Activated naive CD4-positive, alpha-beta T cell treated with anti-CD3 and anti-CD28 coated beads for 36 hours (primary cell): ENCODE measurements around the gene BDKRB2. TPM values are rescaled to one million over a fixed set of nuclear protein-coding genes. Genes with fewer than 3 reads are reported as not detected.

ENCODE experiments used
- CTCF ChIA-PET: fragments of 350-600 bp; sonication (Branson Sonifier 250); formaldehyde crosslinking; loops from one replicate; lab custom pipeline; 2021; ENCODE audit warnings: antibody characterized with exemption; lab: Charles Lee
- DNase-seq: peaks from one replicate; pipeline ENCODE4 v3.0.0-alpha.2; 2020
- H3K27ac Mint-ChIP-seq: one replicate; pipeline ENCODE4 v1.8.0; 2021; ENCODE audit warnings: mild to moderate bottlenecking, mixed read lengths
- H3K27me3 Mint-ChIP-seq: one replicate; pipeline ENCODE4 v1.8.0; 2021; ENCODE audit warnings: low read depth, mixed read lengths
- H3K36me3 Mint-ChIP-seq: one replicate; pipeline ENCODE4 v1.8.0; 2021; ENCODE audit warnings: low read depth, mixed read lengths
- H3K4me1 Mint-ChIP-seq: one replicate; pipeline ENCODE4 v1.8.0; 2021; ENCODE audit warnings: low read depth, mixed read lengths
- H3K4me3 Mint-ChIP-seq: one replicate; pipeline ENCODE4 v1.8.0; 2021; ENCODE audit warnings: mild to moderate bottlenecking, moderate library complexity, mixed read lengths
- H3K9me3 Mint-ChIP-seq: one replicate; pipeline ENCODE4 v1.8.0; 2021; ENCODE audit warnings: mixed read lengths
- intact Hi-C: fragments of 100-400 bp; cut with micrococcal nuclease; formaldehyde crosslinking; loops from one replicate; pipeline ENCODE4 v1.15.1; 2023
- total RNA-seq, 2 experiments: library from RNA; stranded (reverse); gene quantifications; one replicate each; pipeline ENCODE4 v1.2.3, GENCODE V29; 2021

Gene BDKRB2
- total RNA-seq, 2 experiments from 2014 or later = 0.10 TPM

- no peak for DNase-seq
- Mint-ChIP-seq H3K9me3 (no peaks in the 10 kb centered on the region), H3K4me3 (no peak overlapping the region), H3K36me3 (no peaks in the 10 kb centered on the region), H3K27me3 (peaks cover 3% of the 10 kb centered on the region), H3K27ac (no peak overlapping the region), H3K4me1 (no peaks in the 10 kb centered on the region)
- intact Hi-C loops = no loop called here
- CTCF ChIA-PET = no interaction called here
These were observed 16.5 kb downstream of the BDKRB2 start for GRCh38 chr14:96221109-96221650.

GRCh38 chr14:96221841-96222240, 17.2 kb downstream of the BDKRB2 start:
- CTCF ChIA-PET = no interaction called here
- H3K36me3 Mint-ChIP-seq = no peaks in the 10 kb centered on the region
- H3K27me3 Mint-ChIP-seq = peaks cover 3% of the 10 kb centered on the region
- DNase-seq = no peak
- no peaks in the 10 kb centered on the region for H3K9me3 Mint-ChIP-seq
- H3K4me3 Mint-ChIP-seq = no peak overlapping the region
- no peaks in the 10 kb centered on the region for H3K4me1 Mint-ChIP-seq
- intact Hi-C loops = no loop called here
- H3K27ac Mint-ChIP-seq = no peak overlapping the region

- Mint-ChIP-seq H3K27me3 (peaks cover 3% of the 10 kb centered on the region), H3K4me1 (no peaks in the 10 kb centered on the region), H3K4me3 (no peak overlapping the region), H3K36me3 (no peaks in the 10 kb centered on the region), H3K9me3 (peaks cover 7% of the 10 kb centered on the region), H3K27ac (no peak overlapping the region)
- DNase-seq = no peak
- CTCF ChIA-PET = no interaction called here
- intact Hi-C loops = no loop called here
These were observed 19.9 kb downstream of the BDKRB2 start for GRCh38 chr14:96224480-96225096.

- Mint-ChIP-seq H3K4me3 (no peak overlapping the region), H3K9me3 (peaks cover 7% of the 10 kb centered on the region), H3K27ac (no peak overlapping the region), H3K4me1 (no peaks in the 10 kb centered on the region), H3K27me3 (peaks cover 3% of the 10 kb centered on the region), H3K36me3 (no peaks in the 10 kb centered on the region)
- intact Hi-C loops = no loop called here
- no peak for DNase-seq
- CTCF ChIA-PET = no interaction called here
These were observed 20.6 kb downstream of the BDKRB2 start for GRCh38 chr14:96225213-96225612.

- Mint-ChIP-seq H3K9me3 (peaks cover 7% of the 10 kb centered on the region), H3K36me3 (no peaks in the 10 kb centered on the region), H3K27ac (no peak overlapping the region), H3K4me3 (no peak overlapping the region), H3K4me1 (no peaks in the 10 kb centered on the region), H3K27me3 (peaks cover 3% of the 10 kb centered on the region)
- no peak for DNase-seq
- intact Hi-C loops = no loop called here
- CTCF ChIA-PET = no interaction called here
These were observed 21.1 kb downstream of the BDKRB2 start for GRCh38 chr14:96225745-96226151.

GRCh38 chr14:96227428-96227827, 22.8 kb downstream of the BDKRB2 start:
- CTCF ChIA-PET = no interaction called here
- Mint-ChIP-seq H3K4me1 (no peaks in the 10 kb centered on the region), H3K4me3 (no peak overlapping the region), H3K9me3 (peaks cover 7% of the 10 kb centered on the region), H3K36me3 (no peaks in the 10 kb centered on the region), H3K27me3 (no peaks in the 10 kb centered on the region), H3K27ac (no peak overlapping the region)
- intact Hi-C loops = no loop called here
- no peak for DNase-seq

GRCh38 chr14:96229315-96229714, 24.7 kb downstream of the BDKRB2 start:
- no peaks in the 10 kb centered on the region for H3K4me1 Mint-ChIP-seq
- no peak for DNase-seq
- intact Hi-C loops = no loop called here
- CTCF ChIA-PET = no interaction called here
- no peaks in the 10 kb centered on the region for H3K27me3 Mint-ChIP-seq
- H3K27ac Mint-ChIP-seq = no peak overlapping the region
- H3K9me3 Mint-ChIP-seq = peaks cover 7% of the 10 kb centered on the region
- H3K4me3 Mint-ChIP-seq = no peak overlapping the region
- H3K36me3 Mint-ChIP-seq = no peaks in the 10 kb centered on the region

- Mint-ChIP-seq H3K9me3 (peaks cover 7% of the 10 kb centered on the region), H3K27ac (no peak overlapping the region), H3K27me3 (no peaks in the 10 kb centered on the region), H3K36me3 (no peaks in the 10 kb centered on the region), H3K4me1 (no peaks in the 10 kb centered on the region), H3K4me3 (no peak overlapping the region)
- intact Hi-C loops = no loop called here
- no peak for DNase-seq
- CTCF ChIA-PET = no interaction called here
These were observed 26.4 kb downstream of the BDKRB2 start for GRCh38 chr14:96231056-96231455.

GRCh38 chr14:96231526-96232130, 27.0 kb downstream of the BDKRB2 start:
- DNase-seq = no peak
- CTCF ChIA-PET = no interaction called here
- Mint-ChIP-seq H3K27me3 (no peaks in the 10 kb centered on the region), H3K27ac (no peak overlapping the region), H3K4me3 (no peak overlapping the region), H3K4me1 (no peaks in the 10 kb centered on the region), H3K9me3 (peaks cover 7% of the 10 kb centered on the region), H3K36me3 (no peaks in the 10 kb centered on the region)
- intact Hi-C loops = no loop called here

GRCh38 chr14:96232506-96232905, 27.9 kb downstream of the BDKRB2 start:
- H3K9me3 Mint-ChIP-seq = peaks cover 5% of the 10 kb centered on the region
- H3K27ac Mint-ChIP-seq = no peak overlapping the region
- H3K27me3 Mint-ChIP-seq = no peaks in the 10 kb centered on the region
- H3K36me3 Mint-ChIP-seq = no peaks in the 10 kb centered on the region
- H3K4me1 Mint-ChIP-seq = no peaks in the 10 kb centered on the region
- H3K4me3 Mint-ChIP-seq = no peak overlapping the region
- intact Hi-C loops = no loop called here
- DNase-seq = no peak
- CTCF ChIA-PET = no interaction called here

GRCh38 chr14:96233661-96234060, 29.0 kb downstream of the BDKRB2 start:
- Mint-ChIP-seq H3K27ac (no peak overlapping the region), H3K36me3 (no peaks in the 10 kb centered on the region), H3K9me3 (no peaks in the 10 kb centered on the region), H3K4me3 (no peak overlapping the region), H3K4me1 (no peaks in the 10 kb centered on the region), H3K27me3 (no peaks in the 10 kb centered on the region)
- CTCF ChIA-PET = no interaction called here
- intact Hi-C loops = no loop called here
- no peak for DNase-seq

GRCh38 chr14:96235426-96235825, 30.8 kb downstream of the BDKRB2 start:
- no peaks in the 10 kb centered on the region for H3K4me1 Mint-ChIP-seq
- no peak for DNase-seq
- intact Hi-C loops = no loop called here
- H3K27ac Mint-ChIP-seq = no peak overlapping the region
- no peaks in the 10 kb centered on the region for H3K27me3 Mint-ChIP-seq
- H3K9me3 Mint-ChIP-seq = no peaks in the 10 kb centered on the region
- CTCF ChIA-PET = no interaction called here
- H3K4me3 Mint-ChIP-seq = no peak overlapping the region
- H3K36me3 Mint-ChIP-seq = no peaks in the 10 kb centered on the region

- DNase-seq = no peak
- Mint-ChIP-seq H3K4me3 (no peak overlapping the region), H3K4me1 (no peaks in the 10 kb centered on the region), H3K27me3 (no peaks in the 10 kb centered on the region), H3K27ac (no peak overlapping the region), H3K36me3 (no peaks in the 10 kb centered on the region), H3K9me3 (no peaks in the 10 kb centered on the region)
- CTCF ChIA-PET = interaction anchor here (0.5 kb wide), 1 partner anchor 123 kb away, joined by 3 read pairs; no protein-coding TSS in a partner anchor
- intact Hi-C loops = no loop called here
These were observed 33.0 kb downstream of the BDKRB2 start for GRCh38 chr14:96237641-96238040.
